ENCODE measurements around the gene GRM4.

DNA sequence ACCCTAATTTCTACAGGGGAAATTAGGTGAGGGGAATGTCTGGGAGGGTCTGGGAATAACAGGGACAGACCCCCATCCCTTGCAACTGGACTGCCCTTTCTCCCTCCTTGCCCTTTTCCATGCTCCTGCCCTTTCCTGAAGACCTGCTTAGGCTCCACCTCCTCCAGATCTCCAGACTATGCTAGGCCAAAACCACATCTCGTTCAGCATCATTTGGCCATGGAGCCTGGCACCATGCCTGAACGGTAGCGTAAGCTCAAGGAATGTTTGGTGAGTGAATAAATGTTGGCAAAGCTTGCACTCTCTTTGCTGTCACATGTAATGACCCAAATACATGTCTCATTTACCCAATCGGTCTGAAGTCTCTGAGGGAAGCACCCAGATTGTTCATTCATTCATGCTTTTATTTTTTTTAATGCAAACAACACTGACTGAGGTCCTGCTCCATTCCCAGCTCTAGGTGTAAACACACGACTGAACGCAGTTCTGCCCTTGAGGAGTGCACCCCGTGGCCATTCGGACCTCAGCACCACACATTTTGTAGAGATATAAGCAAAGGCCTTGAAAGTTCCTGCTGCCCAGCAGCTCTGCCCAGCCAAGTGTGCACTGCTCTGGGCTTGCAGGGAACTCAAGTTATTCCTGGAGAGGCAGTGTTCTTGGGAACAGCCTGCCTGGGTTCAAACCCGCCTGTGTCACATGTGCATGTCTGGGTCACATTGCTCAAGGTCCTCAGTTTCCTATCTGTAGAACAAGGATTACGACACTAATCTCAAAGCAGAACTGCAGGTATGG, 1.1 kb upstream of the GRM4 start:
- TF ChIP-seq, protein P1, sequence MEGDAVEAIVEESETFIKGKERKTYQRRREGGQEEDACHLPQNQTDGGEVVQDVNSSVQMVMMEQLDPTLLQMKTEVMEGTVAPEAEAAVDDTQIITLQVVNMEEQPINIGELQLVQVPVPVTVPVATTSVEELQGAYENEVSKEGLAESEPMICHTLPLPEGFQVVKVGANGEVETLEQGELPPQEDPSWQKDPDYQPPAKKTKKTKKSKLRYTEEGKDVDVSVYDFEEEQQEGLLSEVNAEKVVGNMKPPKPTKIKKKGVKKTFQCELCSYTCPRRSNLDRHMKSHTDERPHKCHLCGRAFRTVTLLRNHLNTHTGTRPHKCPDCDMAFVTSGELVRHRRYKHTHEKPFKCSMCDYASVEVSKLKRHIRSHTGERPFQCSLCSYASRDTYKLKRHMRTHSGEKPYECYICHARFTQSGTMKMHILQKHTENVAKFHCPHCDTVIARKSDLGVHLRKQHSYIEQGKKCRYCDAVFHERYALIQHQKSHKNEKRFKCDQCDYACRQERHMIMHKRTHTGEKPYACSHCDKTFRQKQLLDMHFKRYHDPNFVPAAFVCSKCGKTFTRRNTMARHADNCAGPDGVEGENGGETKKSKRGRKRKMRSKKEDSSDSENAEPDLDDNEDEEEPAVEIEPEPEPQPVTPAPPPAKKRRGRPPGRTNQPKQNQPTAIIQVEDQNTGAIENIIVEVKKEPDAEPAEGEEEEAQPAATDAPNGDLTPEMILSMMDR (IDR thresholded peaks at IDR 0.05) = no peak
- TF ChIP-seq POLR2A (IDR thresholded peaks at IDR 0.05) = no peak
